ENCODE data around the gene MGAT5B.
"Not testable (repeated sequence)": the region's sequence is repeated elsewhere in the genome, so short reads cannot be mapped to it uniquely, and the experiment has no call there.

Gene MGAT5B

DNA sequence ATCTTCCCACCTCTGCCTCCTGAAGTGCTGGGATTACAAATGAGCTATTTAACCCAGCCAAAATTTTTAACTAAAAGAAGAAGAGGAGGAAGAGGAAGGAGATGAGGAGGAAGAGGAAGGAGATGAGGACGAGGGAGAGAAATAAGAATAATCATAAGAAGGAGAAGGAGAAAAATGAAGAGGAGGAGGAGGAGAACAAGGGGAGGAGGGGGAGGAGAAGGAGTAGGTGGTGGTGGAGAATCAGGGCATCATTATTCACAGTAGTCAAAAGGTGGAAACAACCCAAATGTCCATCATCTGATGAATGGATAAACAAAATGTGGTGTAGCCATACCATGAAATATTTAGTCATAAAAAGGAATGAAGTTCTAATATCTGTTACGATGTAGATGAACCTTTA, 21.2 kb upstream of the MGAT5B start:
- DNase-seq (ENCODE audit: low read depth in 1 of 2, low spot score in 1 of 2), result no peak

DNA sequence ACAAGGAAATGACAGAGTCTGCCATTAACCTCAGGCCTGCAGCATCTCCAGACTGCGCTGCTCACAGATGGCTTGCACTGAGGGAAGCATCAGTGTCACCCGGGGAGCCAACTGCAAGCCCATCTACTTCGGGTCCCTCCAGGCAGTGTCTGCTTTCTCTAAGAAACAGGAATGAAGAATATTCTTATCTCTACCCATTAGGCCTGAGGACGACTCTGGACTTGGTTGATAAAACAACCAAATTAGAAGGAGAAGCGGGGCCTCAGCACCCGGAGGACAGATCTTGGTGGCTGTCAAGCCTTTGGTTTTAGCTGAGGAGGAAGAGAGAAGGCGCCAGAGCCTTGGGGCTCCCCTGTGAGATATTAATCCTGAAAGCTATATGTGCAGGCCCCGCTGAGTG, 19.5 kb upstream of the MGAT5B start:
- DNase-seq (ENCODE audit: low read depth in 1 of 2, low spot score in 1 of 2), result no peak

DNA sequence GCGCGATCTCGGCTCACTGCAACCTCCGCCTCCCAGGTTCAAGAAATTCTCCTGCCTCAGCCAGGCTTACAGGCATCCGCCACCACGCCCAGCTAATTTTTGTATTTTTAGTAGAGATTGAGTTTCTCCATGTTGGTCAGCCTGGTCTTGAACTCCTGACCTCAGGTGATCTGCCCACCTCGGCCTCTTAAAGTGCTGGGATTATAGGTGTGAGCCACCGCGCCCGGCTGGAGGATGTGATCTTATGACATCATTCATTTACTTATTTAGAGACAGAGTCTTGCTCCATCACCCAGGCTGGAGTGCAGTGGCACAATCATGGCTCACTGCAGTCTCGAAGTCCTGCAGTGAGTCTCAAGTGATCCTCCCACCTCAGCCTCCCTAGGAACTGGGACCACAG, 19.0 kb upstream of the MGAT5B start:
- not testable (repeated sequence) for DNase-seq (ENCODE audit: low read depth in 1 of 2, low spot score in 1 of 2)

DNA sequence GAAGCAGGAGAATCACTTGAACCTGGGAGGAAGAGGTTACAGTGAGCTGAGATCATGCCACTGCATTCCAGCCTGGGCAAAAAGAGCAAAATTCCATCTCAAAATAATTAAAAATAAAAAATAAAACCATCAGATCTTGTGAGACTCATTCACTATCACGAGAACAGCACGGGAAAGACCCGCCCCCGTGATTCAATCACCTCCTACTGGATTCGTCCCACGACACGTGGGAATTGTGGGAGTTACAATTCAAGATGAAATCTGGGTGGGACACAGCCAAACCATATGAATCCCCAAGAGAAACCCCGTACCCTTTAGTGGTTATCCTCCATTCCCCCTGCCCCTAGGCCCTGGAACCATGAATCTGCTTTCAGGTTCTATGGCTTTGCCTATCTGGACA, 15.4 kb upstream of the MGAT5B start:
- no peak for DNase-seq (ENCODE audit: low read depth in 1 of 2, low spot score in 1 of 2)

DNA sequence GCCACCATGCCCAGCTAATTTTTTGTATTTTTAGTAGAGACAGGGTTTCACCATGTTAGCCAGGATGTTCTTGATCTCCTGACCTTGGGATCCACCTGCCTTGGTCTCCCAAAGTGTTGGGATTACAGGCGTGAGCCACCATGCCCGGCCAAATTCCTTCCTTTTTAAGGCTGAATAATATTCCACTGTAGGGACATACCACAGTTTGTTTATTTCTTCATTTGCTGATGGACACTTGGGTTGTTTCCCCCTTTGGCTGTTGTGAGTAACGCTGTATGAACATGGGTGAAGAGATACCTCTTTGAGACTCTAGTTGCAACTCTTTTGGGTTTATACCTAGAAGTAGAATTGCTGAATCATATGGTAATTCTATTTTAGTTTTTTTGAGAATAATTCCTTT, 13.1 kb upstream of the MGAT5B start:
- no peak for DNase-seq (ENCODE audit: low read depth in 1 of 2, low spot score in 1 of 2)

DNA sequence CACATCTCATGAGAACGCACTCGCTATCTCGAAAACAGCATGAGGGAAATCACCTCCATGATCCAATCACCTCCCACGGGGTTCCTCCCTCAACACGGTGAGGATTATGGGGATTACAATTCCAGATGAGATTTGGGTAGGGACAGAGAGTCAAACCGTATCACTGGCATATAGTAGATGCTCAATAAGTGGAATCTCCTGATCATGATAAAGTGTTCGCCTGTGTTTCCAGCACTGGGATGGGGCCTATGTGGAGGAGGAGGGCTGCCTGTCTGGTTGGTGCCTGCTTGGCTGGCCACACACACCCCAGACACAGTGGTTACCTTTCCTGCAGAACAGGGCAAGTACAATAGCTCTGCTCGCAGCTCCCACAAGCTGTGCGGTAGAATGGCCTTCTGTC, 6.1 kb upstream of the MGAT5B start:
- DNase-seq (ENCODE audit: low read depth in 1 of 2, low spot score in 1 of 2), result no peak

DNA sequence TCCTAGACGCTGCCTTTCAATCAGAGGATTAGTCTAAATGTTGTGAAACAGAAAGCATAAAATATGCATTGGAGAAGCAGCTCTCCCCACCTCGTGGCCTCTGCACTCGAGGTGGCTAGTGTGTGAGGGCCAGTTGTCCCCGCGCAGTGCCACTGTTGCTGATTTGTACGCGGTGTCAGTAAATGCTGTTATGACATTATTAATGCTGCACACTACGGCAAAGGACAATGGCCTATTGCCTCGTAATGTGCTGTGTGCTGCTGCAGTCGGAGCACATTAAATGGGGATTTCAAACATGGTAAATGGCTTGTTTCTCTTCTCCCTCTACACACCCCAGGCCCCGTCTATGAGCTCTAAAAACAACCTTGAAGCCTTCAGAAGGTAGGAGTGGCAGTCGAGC, 5.7 kb upstream of the MGAT5B start:
- no peak for DNase-seq (ENCODE audit: low read depth in 1 of 2, low spot score in 1 of 2)

DNA sequence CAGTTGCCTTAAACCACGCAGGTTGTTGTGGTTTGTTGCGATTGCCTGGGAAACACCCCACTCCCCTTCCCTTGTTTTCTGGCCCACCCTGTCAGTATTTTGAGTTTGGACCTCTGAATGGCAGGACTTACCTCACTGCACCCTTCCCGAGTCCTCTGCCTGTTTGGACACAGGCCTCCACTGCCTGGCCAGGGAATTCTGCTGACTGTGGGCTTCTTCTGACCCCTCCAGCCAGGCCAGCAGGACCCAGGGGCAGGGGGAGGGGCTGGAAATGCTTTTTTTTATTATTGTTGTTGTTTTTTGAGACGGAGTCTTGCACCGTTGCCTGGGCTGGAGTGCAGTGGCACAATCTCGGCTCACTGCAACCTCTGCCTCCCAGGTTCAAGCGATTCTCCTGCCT, 4.2 kb upstream of the MGAT5B start:
- no peak for DNase-seq (ENCODE audit: low read depth in 1 of 2, low spot score in 1 of 2)

DNA sequence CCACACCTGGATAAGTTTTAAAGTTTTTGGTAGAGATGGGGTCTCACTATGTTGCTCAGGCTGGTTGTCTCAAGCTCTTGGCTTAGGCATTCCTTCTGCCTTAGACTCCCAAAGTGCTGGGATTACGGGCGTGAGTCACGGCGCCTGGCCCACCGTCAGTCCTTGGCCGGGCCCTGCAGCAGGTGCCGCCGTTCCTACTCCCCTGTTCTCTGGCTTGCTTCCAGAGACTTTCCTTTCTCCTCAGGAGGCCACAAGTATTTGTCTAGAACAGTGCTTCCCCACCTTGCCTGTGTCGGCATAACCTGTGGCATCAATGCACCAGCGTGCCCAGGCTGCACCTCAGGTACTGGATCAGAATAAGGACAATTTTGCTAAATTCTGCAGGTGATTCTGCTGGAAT, 3.0 kb upstream of the MGAT5B start:
- no peak for DNase-seq (ENCODE audit: low read depth in 1 of 2, low spot score in 1 of 2)

DNA sequence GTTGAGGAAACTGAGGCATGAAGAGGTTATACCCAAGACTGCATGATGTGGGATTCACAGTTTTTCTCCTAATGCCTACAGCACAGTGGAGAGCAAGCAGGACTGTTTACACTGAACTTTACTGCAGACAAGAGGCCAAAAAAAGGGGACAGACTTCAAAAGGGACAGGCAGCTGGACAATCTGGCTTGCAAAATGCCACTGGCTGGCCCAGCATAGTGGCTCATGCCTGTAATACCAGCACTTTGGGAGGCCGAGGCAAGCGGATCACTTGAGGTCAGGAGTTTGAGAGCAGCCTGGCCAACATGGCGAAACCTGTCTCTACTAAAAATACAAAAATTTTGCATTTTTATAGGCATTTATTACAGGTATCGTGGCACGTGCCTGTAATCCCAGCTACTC, 2.0 kb upstream of the MGAT5B start:
- no peak for DNase-seq (ENCODE audit: low read depth in 1 of 2, low spot score in 1 of 2)

DNA sequence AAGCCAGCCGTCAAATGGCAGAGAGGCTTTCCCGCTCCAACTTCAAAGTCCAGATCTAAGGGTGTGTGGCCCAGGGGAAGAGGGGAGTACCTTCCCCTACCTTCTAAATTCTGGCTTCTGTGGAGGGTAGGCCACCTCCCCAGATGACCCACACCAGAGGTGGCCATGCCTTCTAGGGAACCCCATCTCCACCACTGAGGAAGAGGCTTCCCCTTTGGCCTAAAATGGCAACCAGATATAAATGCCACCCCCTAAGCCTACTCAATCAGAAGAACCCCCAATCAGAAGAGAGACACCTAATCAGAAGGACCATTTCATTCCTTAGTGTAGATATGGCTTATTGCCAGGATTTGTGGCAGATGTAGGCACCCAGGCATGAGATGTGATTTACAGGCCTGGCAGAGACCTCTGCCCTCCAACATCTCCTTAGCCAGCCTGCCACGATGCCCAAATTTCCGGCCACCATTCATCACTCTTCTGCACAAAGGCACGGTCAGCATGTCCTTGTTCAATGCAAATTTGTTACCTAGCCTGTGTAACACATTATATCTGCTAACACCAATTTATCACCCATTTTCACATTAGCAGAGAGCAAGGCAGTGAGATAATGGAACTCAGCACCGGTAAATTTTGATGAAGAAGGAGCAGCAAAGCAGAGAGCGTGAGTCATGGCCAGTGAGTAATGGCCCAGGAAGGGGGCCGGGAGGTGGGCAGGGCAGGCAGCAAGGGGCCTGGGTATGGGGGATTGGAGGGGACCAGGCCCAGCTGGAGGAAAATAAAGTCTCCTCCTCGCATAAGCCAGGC, 1.2 kb upstream of the MGAT5B start:
- no peak for DNase-seq (ENCODE audit: low read depth in 1 of 2, low spot score in 1 of 2)

DNA sequence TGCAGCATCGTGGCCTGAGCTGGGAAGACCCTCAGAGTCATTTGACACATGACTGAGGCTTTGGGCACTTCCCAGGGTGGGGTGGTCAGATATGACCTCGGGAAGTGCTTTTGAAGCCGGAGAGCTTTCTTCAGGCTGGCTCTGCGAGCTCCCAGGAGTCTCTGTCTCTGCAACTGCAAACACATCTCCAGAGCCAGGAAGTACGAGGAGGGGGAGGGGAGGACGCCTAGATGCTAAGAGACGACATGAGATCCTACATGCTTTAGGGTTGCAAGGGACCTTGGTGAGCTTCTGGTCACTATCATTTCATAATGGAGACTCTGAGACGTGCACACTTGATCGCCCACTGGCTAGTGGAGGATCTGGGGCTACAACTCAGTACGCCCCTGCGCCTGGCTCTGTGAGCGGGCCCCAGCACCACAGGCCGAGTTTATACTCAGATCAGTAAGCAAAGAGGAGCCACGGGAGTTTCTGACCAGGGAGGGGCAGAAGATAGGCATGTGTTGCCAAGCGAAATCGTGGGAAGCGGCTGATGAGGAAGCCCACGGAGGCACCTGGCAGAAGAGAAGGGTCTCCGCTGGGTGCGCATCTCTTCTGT, 527 bp upstream of the MGAT5B start:
- DNase-seq (ENCODE audit: low read depth in 1 of 2, low spot score in 1 of 2), result no peak

DNA sequence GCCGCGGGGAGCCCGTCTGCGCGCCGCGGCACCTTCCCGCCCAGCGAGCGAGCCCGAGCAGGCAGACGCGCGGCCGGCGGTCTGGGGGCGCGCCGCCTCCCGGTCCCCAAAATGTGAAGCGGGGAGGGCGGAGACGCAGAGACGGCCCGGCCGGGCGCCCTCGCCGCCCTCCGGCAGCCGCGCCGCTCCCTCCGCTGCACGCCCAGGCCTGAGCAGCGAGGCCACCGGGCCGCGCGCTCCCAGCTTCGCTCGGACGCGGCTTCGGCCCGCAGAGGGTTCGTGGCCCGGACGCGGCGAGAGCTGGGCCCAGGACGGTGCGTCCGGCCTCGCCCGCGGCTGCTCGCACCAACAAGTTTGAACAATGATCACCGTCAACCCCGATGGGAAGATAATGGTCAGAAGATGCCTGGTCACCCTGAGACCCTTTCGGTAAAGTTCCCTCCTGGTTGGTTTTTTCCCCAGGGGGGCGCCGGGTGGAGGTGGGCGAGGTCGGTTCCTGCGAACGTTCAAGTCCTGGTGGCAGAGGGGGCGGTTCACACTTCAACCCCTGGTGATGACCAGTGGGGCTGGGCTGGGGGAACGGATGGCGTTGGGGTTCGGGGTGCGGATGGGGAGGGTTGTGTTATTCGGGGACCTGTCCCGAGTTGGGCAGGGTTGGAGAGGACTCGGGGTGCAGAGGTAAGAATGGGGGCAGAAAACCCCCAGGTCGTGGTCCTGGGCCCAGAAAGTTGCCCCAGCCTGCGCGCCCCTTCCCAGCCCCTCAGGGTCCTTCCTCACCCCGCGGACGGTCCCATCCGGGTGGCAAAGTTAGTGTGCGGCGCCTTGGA, 678 bp downstream of the MGAT5B start:
- DNase-seq (ENCODE audit: low read depth in 1 of 2, low spot score in 1 of 2), result no peak

DNA sequence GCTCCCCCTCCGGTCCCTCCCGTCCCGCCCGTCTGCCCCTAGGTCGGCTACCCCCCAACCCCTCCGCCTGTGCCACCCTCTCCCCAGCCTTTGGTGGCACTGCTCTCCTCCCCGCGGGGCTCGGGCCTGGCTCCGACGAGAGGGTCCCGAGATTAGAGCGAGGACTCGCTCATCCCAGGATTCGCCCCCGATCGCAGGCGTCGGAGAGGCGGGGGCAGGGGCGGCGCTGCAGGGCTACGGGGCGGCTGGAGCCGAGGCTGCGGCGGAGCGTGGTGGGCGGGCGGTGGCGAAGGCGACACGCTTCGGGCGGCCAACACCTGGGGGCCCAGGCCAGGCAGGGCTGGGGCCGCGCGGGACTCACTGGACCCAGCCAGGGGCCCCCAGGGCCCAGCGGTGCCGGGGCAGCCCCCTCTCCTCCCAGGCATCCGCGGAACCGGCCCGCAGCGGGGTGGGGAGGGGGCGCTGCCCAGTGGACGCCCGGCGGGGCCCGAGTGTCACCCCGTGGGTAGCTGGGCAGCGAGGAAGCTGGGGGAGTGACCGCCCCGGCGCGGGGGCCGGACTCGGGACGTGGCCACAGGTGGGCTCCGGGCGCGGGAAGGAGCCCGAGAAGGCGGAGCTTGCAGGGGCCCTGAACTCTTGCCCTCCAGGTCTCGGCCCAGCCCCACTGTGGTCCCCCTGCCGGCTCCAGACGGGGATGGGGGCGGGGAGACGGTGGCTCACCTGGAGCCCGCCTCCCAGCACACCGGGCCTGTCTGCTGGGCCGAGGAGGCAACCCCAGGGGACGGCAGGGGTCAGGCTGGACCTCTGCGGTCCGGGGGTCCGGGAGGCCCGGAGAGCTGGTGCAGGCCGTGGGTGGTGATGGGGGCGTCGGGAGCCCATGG, 1.5 kb downstream of the MGAT5B start:
- no peak for DNase-seq (ENCODE audit: low read depth in 1 of 2, low spot score in 1 of 2)

DNA sequence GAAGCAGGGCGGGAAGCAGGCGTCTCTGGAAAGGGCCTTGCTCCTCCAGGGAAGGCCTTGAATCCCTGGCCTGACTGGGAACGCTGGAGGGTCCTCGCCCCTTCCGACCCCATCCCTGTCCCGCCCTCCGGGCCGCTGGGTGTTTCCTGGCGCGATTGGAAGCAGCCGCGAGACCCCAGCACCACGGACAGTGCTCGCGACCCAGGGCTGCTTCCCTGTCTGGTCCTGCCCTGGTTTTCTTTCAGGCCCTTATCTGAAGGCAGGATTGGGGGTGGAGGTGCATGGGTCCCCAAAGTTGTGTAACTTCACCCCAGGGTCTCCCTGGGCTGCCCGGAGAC, 2.1 kb downstream of the MGAT5B start:
- no peak for DNase-seq (ENCODE audit: low read depth in 1 of 2, low spot score in 1 of 2)

DNA sequence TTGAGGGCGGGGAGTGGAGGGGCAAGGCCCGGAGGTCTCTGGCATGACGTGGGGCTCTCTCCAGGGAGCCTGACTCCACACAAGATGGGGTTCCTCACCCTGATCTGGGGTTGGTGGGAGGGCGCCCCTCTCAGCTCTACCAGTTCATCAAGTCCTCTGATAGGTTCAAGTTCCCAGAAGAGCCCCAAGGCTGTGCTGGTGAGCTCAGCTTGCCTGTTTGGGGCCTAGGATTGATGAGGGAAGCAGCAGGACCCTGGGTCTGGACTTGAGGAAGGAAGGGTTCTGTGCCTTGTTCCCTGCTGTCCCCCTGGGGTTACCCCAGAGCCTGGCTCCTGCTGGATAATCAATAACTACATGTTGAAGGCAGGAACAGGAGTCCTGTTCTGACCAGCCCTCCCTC, 3.5 kb downstream of the MGAT5B start:
- DNase-seq (ENCODE audit: low read depth in 1 of 2, low spot score in 1 of 2), result no peak

DNA sequence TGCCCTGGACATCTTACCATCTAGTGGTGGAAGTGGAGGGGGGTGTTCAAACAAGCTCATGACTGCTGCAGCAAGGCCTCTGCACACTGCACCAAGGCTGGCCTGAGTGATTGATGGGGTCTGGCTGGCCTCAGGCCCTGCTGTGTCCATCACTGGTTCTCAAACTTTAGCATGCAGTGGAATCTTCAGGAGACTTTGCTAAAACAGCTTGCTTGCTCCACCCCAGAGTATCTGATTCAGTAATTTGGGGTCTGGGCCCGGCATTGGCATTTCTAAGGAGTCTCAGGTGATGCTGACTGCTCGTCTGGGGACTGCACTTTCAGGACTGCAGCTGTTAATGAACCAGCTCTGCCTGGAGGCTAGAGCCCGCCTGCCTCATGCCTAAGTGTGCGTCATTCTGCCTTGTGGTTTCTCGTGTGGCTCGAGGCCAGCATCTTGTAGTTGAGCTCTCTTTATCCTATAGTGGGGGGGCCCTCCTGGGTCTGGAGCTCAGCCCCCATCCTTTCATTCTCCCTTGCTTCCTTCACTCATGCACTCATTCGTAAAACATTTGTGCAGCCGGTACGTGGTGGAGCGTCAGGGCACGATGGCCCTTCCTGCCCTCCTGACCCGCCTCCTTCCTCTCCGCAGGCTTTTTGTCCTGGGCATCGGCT, 4.1 kb downstream of the MGAT5B start:
- DNase-seq (ENCODE audit: low read depth in 1 of 2, low spot score in 1 of 2), result no peak

DNA sequence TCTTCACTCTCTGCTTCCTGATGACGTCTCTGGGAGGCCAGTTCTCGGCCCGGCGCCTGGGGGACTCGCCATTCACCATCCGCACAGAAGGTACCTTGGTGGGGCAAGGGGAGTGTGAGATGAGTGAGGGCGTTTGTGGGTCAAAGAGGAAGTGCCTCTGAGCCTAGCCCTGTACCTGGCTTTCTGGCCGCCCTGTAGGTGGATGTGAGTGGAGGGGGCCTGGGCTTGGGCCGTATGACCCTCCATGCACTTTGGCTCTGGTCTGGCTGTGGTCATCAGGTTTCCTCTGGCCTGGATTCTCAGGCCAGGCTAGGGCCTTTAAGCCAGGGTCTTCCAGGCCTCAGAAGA, 4.6 kb downstream of the MGAT5B start:
- no peak for DNase-seq (ENCODE audit: low read depth in 1 of 2, low spot score in 1 of 2)

DNA sequence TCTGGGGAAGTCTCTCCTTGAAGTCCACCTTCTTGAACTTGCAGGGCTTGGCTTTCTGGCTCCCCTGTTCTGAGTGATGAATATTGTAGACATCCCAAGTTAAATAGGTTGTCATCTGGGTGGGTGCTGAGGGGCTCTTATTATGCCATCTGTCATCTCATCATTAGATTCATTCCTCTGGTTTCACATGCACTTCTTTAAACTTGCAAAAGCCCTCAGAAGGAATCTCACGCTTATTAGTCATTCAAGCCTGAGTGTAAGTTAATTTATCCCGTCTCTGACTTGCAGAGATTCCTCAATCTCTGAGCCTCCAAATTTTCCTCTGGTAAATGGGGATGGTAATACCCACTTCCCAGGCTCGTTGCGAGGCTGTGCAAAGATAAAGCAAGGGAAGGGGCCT, 5.7 kb downstream of the MGAT5B start:
- no peak for DNase-seq (ENCODE audit: low read depth in 1 of 2, low spot score in 1 of 2)

DNA sequence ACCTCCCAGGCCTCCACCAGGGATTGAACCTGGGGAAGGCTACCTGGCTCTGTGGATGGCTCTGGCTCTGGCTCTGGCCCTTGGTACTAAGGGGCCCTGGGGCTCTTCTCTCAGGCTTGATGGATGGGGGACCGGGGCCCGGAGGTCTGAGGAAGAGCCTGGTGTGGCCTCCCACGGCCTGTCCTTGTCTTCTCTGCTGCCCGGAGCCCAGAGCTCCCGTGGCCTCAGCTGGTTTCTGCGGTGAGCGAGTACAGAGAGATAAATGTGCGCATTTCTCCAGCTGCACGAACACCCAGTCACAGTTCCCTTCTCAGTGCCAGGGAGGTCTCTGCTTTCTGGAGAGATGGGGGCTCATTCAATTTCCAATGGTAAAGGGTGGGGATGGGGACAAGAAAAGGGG, 9.2 kb downstream of the MGAT5B start:
- DNase-seq (ENCODE audit: low read depth in 1 of 2, low spot score in 1 of 2), result no peak

DNA sequence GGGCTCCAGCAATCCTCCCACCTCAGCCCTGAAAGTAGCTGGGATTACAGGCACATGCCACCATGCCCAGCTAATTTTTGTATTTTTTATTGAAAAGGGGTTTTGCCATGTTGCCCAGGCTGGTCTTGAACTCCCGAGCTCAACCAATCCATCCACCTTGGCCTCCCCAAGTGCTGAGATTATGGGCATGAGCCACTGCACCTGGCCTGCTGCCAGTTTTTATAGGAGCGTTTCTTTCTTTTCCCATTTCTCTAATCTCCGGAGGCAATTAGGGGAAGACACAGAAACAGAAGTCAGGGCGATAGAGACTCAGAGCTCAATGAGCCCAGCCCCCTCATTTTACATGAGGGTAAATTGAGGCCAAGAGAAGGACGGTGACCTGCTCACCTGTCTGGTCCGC, 10.4 kb downstream of the MGAT5B start:
- DNase-seq (ENCODE audit: low read depth in 1 of 2, low spot score in 1 of 2), result no peak
